Muscle of arm (tissue), 12 donors: ENCODE measurements around the gene FBXO36. TPM values are rescaled to one million over a fixed set of nuclear protein-coding genes. Genes with fewer than 3 reads are reported as not detected.
A peak's percentile ranks its signal among the peaks of the same experiment; 100 is the strongest.
"Not testable (repeated sequence)": the region's sequence is repeated elsewhere in the genome, so short reads cannot be mapped to it uniquely, and the experiment has no call there.

ENCODE experiments used
- DNase-seq: peaks from one replicate; pipeline ENCODE4 v3.0.0-alpha.2; 2013
- polyA plus RNA-seq, 12 donors: library from polyadenylated mRNA; unstranded; fragments of 120-200 nt; gene quantifications; one replicate each; pipeline ENCODE4 v1.2.1, GENCODE V29; 2013; ENCODE audit not compliant: insufficient read length in 12 of 12

Gene FBXO36
- polyA plus RNA-seq, 12 donors = 2.0 to 3.5 (median 2.8) TPM; not detected in 2

DNA sequence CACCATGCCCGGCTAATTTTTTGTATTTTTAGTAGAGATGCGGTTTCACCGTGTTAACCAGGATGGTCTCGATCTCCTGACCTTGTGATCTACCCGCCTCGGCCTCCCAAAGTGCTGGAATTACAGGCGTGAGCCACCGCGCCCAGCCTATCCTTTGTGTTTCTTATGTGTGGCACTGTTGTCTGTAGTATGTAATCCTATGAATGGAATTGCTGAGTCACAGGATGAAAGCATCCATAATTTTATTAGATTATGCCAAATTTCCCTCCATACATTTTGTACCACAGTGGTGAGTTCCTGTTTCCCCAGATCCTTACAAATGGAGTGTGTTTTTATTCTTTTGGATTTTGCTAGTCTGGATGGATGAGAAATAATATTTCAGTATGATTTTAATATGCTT lies 41.3 kb downstream of the FBXO36 start:
- not testable (repeated sequence) for DNase-seq

- no peak for DNase-seq
Measured at GRCh38 chr2:229969921-229970320, 47.6 kb downstream of the FBXO36 start.

GRCh38 chr2:229970406-229970805 lies 48.1 kb downstream of the FBXO36 start:
- no peak for DNase-seq

DNA sequence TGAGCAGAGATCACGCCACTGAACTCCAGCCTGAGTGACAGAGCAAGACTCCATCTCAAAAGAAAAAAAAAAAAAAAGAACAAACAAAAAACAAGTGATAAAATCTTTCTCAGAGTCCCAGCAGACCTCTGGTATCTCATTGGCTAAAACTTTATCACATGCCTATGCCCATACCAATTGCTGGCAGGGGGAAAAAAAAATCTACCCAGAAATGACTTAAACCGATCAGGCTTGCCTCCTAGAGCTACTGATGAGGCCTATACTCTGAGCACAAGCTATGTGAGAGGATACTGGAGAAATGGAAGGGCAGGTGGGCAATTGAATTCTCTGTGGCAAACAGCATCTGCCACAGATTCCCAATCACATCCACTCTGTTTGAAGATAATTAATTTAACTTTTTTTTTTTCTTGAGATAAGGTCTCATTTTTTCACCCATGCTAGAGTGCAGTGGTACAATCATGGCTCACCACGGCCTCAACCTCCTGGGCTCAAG lies 49.0 kb downstream of the FBXO36 start:
- DNase-seq = no peak

- DNase-seq = peak; percentile 12
Measured at GRCh38 chr2:229974266-229974665, 52.0 kb downstream of the FBXO36 start.

DNA sequence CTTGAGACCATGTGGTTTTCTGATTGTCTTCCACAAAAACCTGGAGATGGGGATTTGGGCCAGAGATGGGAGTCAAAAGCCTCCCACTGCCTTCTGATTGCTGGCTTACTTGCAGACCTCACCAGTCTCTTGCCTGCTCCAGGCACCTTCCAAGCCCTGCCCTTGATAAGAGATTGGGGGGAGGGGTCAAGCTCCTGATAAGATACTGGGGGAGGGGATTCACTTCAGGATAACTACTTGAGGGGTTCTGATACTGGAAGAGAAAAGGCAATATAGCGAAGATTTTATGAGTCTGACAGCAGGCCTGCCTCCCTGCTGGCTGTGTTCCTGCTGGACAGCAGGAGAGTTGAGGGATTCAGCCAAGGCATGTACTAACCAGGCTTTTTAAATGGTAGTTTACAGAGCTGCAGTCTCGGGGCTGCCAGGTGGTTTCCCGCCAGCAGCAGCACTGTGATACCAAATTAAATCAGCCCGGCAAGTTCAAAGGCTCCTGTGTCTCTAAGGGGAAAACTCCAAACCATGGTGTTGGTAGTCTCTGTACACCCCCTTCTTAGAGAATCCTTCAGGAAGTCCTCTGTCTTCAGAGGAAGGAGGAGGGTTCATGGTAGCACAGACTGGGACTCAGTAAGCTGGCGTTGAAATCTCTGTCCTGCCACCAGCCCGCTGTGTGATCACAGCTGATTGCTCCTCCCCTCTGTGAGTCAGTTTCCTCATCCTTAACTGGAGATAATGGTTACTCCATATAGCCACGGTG lies 58.3 kb downstream of the FBXO36 start:
- peak; percentile 78 for DNase-seq

DNA sequence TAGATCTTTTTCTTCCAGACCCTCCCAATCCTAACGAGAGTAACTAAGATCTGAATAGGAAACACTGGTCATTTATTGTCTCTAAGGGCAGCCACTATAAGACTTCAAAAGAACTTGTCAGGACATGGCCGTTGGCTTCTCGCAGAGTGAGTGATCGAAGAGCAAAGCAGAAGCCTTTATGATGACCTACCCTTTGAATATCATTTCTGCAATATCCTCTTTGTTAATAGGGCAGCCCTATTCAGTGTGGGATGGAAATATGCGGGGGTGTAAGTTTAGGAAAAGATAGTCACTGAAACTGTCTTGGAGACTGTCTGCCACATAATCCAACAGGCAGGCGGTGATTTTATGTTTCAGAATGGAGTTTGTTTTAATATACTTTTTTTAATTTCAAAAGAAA lies 70.9 kb downstream of the FBXO36 start:
- DNase-seq = no peak

DNA sequence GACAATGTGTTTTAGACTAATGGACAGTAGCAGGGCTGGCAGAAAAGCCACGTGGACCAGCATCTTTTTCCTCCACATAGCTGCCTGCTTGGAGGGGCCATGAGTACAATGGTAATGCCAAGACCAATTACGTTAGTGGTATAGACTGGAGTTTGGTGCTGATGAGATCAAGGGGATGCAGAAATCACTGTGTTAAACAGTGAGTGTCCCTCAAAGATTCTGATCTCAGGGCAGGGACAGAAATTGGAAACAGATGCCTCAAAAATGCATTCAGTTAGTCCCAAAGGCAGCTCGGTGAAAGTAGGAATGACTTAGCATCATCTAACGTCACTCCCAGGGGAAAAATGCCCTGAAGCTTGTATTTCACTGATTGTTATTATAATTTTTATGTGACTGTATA lies 74.0 kb downstream of the FBXO36 start:
- DNase-seq = no peak

DNA sequence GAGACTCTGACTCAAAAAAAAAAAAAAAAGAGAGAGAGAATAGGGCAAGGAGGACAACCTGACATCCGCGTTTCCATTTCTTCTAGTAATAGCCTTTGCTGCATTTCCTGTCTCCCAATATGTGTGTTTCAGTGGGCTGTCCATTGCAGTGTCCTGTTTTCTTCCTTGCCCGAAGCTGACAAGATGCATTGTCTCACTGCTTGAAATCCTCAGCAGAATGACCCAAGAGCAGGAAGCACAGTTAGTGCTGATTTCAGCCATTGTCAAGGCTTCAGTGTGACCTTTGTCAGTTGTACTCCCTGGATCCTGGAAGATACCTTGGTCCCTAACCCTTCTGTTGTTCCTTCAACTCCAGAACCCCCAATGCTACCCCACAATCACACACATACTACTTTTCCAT lies 75.3 kb downstream of the FBXO36 start:
- DNase-seq = no peak

- no peak for DNase-seq
Measured at GRCh38 chr2:230000118-230000841, 78.0 kb downstream of the FBXO36 start.

DNA sequence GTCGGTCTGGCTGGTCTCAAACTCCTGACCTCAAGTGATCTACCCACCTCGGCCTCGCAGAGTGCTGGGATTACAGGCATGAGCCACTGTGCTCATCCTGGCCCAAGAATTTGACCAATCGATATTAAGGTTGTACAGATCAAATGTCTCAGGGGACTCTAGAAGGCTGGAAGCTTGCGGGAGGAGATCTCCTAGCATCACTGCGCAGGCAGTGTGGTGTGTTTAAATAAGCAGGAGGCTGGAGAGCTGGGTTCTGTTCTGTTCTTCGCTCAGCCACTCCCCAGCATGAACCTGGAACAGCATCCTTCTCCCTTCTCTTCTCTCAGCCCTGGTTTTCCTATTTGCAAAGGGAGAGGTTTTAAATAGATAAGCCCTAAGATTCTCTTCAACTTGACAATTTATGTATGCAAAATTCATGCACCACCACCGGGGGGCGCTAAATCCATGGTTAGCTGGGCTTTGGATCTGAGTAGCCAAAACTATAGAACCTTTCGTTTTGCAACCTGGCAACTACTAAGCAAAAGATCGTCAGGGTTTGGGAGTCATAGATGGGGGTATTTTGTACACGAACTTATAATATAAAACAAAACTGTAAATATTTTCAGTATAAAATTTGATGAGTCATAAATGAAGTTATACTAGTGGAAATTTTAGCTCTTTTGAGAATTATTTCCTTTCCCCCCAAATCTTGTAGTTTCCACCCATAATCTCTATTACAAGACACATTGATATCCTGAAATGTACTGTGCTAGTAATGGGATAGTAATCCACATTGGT lies 85.8 kb downstream of the FBXO36 start:
- DNase-seq = peak; percentile 58

DNA sequence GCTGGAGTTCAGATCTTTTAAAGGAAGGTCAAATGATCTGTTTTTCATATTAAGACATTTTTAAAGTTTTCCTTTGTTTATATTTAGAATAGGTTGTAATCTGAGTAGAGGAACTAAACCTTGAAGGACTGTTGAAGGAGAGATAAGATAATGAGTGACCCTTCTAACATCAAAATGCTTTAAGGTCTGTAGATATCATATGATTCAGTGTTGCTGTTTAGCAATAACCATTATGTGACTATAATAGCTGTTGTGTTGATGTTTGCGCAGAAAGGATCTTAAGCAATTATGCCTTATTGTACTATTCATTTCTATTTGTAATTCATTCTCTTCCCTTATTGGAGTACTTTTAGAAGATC lies 86.4 kb downstream of the FBXO36 start:
- DNase-seq = no peak

DNA sequence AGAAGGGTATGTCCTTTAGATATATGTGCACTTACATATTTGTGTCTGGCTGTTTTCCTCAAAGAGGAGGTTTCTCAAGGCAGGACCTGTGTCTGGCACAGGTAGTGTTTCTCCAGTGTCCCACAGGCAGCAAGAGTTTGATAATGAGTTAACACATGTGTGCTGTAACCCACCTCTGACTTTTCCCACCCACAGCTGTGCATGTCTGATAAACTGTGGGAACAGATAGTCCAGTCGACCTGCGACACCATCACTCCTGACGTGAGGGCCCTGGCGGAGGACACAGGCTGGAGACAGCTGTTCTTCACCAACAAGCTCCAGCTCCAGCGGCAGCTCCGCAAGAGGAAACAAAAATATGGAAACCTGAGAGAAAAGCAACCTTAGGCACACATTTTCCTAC lies 88.2 kb downstream of the FBXO36 start:
- no peak for DNase-seq

DNA sequence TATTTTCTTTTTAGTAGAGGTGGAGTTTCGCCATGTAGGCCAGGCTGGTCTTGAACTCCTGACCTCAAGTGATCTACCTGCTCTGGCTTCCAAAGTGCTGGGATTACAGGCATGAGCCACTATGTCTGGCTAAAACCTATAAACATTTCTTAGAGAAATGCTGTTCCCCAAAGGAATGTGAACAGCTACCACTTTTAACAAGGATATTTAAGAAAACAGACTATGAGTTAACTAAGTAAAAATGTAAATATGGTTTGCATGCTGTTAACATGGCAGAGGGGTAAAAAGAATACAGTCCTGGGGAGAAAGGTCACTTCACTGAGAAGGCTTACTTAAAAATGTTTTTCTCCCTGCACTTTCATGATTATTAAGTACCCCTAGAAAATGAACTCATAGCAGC lies 89.3 kb downstream of the FBXO36 start:
- no peak for DNase-seq

DNA sequence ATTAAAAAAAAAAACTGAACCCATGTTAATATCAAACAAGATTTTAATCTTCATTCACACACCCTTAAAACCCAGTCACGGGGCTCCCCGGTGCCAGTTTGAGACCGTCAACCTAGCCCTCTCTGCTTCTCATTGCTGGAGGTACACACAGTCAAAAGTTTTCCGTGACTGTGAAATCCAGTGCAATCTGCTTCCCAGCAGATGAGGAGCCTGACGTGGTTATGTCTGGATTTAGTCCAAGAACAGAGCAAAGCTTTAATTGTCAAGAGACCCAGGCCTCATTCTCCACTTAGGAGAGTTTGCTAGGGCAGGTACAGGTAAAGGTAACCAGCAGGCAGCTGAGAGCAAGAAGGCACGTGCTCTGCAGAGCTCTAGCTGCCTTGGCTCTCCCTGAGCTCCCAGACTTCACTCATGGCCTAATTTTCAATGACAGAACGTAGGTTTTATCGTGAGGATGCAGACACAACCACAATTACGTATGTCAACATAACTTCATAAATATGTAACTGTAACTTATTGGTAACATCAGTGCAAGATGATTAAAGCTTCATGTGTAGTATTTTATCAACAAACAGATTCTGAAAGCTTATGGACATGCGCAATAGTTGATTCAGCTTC lies 90.1 kb downstream of the FBXO36 start:
- DNase-seq = no peak

DNA sequence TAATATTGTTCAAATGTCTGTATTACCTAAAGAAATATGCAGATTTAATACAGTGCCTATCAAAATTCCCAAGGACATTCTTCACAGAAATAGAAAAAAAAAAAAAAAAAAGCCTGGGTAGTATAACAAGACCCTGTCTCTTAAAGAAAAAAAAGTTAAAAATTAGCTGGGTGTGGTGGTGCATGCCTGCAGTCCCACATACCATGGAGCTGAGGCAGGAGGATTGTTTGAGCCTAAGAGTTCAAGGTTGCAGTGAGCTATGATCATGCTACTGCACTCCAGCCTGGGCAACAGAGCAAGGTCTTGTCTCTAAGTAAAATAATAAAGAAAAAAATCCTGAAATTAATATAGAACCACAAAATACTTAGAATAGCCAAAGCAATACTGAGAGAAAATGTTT lies 94.5 kb downstream of the FBXO36 start:
- DNase-seq = no peak

DNA sequence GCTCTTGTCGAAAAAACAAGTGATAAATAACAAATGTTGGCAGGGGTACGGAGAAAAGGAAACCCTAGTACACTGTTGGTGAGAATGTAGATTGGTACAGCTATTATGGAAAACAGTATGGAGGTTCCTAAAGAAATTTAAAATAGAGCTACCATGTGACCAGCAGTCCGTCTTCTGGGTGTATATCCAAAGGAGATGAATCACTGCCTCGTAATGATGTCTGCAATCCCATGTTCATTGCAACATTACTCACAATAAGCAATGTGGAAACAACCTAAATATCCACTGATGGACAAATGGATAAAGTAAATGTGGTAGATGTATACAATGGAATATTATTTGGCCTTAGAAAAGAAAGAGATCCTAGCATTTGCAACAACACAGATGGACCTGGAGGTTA lies 95.8 kb downstream of the FBXO36 start:
- DNase-seq = no peak

- DNase-seq = no peak
Measured at GRCh38 chr2:230019742-230020141, 97.4 kb downstream of the FBXO36 start.

- no peak for DNase-seq
Measured at GRCh38 chr2:230023313-230023712, 101.0 kb downstream of the FBXO36 start.

DNA sequence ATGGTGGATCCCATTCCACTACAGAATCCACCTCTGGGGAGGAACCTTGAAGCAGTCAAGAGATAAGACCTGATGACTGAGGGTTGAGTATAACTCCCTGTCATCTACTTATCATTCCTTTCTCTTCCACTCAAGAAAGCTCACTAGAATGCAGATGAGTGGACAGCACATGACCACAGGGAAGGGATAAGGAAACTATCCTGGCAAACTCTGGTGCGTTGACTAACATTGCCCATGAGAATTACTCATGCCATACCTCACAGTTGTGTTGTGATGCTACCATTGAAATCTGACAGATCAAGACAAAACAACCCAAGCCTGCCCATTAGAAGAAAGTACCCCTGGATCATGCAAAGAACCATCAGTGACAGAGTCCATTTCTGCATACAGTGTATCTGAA lies 119.9 kb downstream of the FBXO36 start:
- DNase-seq = no peak

DNA sequence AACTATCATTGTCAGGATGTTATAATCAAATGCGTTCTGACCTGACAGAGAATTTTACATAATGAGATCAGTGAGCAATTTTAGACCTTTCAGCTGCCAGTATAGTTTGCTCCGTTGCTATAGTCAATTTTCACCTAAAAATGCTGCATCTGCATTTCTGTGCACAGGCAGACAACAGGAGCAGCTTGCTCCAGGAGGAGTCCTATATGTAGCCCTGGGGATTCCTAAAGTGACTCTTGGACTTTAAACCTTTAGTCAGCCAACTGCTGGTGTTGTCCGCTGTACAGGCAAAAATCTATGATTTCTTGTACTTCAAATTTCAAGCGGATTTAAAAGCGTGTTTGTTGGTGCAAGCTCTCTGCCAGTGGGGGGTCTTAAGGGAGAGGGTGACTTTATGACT lies 120.7 kb downstream of the FBXO36 start:
- DNase-seq = no peak

GRCh38 chr2:230043461-230043860 lies 121.2 kb downstream of the FBXO36 start:
- no peak for DNase-seq
